HUES48 (cell line): Measurements from ENCODE around the gene HSPA1B.
"Not testable (repeated sequence)": the region's sequence is repeated elsewhere in the genome, so short reads cannot be mapped to it uniquely, and the experiment has no call there.

Experiments used
- H3K27ac ChIP-seq: one replicate; pipeline ENCODE4 v1.7.0; 2013; ENCODE audit warnings: low read depth, low read length, inconsistent platforms
- H3K27me3 ChIP-seq: 2 replicates; pipeline ENCODE4 v1.6.1; 2013; ENCODE audit warnings: mild to moderate bottlenecking, low read length; ENCODE audit not compliant: control insufficient read depth, insufficient read depth
- H3K36me3 ChIP-seq: 2 replicates; pipeline ENCODE4 v1.6.1; 2013; ENCODE audit warnings: low read length; ENCODE audit not compliant: control insufficient read depth, insufficient read depth
- H3K4me1 ChIP-seq: 2 replicates; pipeline ENCODE4 v1.6.1; 2013; ENCODE audit warnings: mild to moderate bottlenecking, low read length; ENCODE audit not compliant: control insufficient read depth, insufficient read depth
- H3K4me3 ChIP-seq: 2 replicates; pipeline ENCODE4 v1.5.1; 2013; ENCODE audit warnings: mild to moderate bottlenecking, low read depth, low read length
- H3K9ac ChIP-seq: 2 replicates; pipeline ENCODE4 v1.6.1; 2013; ENCODE audit warnings: mild to moderate bottlenecking, low read depth, low read length, moderate library complexity
- H3K9me3 ChIP-seq: 2 replicates; pipeline ENCODE4 v1.6.1; 2013; ENCODE audit warnings: low read length; ENCODE audit not compliant: control insufficient read depth, insufficient read depth

The HSPA1B gene

GRCh38 chr6:31847276-31847978 is 19.9 kb downstream of the HSPA1B start:
- Histone ChIP-seq H3K36me3 (no peaks in the 10 kb centered on the region), H3K9ac (no peak overlapping the region), H3K27ac (no peak overlapping the region), H3K9me3 (no peaks in the 10 kb centered on the region), H3K4me1 (no peaks in the 10 kb centered on the region), H3K4me3 (no peak overlapping the region), H3K27me3 (no peaks in the 10 kb centered on the region)

GRCh38 chr6:31850765-31851484 is 23.4 kb downstream of the HSPA1B start:
- peaks cover 5% of the 10 kb centered on the region; the same call in 1 of the 2 replicates for H3K9me3 ChIP-seq
- no peaks in the 10 kb centered on the region for H3K27me3 ChIP-seq
- H3K27ac ChIP-seq, result no peak overlapping the region
- H3K9ac ChIP-seq, result no peak overlapping the region
- no peaks in the 10 kb centered on the region for H3K4me1 ChIP-seq
- no peak overlapping the region for H3K4me3 ChIP-seq
- H3K36me3 ChIP-seq, result no peaks in the 10 kb centered on the region

DNA sequence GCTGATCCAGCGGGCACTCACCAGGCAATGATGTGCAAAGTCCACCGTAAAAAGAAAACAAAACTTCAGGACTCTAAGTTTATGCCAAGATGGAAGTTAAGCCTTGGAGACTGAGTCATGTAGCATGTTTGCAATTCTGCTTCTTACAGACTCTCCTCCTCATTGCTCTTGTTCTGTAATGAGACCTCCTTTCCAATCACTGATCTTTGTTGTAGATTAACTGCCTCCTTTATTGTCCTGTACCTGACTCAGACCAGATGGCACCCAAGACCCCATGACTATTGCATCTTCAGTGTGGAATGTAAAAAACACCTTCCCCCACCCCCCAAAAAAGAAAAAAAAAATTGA is 23.9 kb downstream of the HSPA1B start:
- Histone ChIP-seq H3K27ac (no peak overlapping the region), H3K9me3 (peaks cover 5% of the 10 kb centered on the region; the same call in 1 of the 2 replicates), H3K4me1 (no peaks in the 10 kb centered on the region), H3K9ac (no peak overlapping the region), H3K36me3 (no peaks in the 10 kb centered on the region), H3K27me3 (no peaks in the 10 kb centered on the region), H3K4me3 (no peak overlapping the region)

DNA sequence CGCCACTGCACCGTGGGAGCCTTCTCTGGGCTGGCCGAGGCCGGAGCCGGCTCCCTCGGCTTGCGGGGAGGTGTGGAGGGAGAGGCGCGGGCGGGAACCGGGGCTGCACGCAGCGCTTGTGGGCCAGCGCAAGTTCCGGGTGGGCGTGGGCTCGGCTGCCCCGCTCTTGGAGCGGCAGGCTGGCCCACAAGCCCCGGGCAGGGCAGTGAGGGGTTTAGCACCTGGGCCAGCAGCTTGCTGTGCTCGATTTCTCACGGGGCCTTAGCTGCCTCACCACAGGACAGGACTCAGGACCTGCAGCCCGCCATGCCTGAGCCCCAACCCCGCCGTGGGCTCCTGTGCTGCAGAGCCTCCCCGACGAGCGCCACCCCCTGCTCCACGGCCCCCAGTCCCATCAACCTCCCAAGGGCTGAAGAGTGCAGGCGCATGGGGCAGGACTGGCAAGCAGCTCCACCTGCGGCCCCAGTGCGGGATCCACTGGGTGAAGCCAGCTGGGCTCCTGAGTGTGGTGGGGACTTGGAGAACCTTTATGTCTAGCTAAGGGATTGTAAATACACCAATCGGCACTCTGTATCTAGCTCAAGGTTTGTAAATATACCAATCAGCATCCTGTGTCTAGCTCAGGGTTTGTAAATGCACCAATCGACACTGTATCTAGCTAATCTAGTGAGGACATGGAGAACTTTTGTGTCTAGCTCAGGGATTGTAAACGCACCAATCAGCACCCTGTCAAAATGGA is 24.6 kb downstream of the HSPA1B start:
- H3K36me3 ChIP-seq, H3K4me1 ChIP-seq, H3K4me3 ChIP-seq, H3K9ac ChIP-seq, H3K9me3 ChIP-seq, H3K27me3 ChIP-seq: not testable (repeated sequence)
- H3K27ac ChIP-seq, result peak overlapping the region; percentile 12

DNA sequence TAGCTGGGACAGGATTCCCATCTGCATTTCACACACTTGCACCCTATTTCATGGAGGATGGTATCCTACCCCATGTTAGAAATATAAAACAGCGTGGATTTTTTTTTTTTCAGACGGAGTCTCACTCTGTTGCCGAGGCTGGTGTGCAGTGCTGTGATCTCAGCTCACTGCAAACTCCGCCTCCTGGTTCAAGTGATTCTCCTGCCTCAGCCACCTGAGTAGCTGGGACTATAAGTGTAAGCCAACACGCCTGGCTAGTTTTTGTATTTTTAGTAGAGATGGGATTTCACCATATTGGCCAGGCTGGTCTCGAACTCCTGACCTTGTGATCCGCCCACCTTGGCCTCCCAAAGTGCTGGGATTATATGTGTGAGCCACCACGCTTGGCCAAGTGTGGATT is 30.2 kb downstream of the HSPA1B start:
- H3K27ac ChIP-seq, H3K4me3 ChIP-seq, H3K9ac ChIP-seq, H3K9me3 ChIP-seq, H3K4me1 ChIP-seq, H3K27me3 ChIP-seq: not testable (repeated sequence)
- H3K36me3 ChIP-seq, result peaks cover 26% of the 10 kb centered on the region

DNA sequence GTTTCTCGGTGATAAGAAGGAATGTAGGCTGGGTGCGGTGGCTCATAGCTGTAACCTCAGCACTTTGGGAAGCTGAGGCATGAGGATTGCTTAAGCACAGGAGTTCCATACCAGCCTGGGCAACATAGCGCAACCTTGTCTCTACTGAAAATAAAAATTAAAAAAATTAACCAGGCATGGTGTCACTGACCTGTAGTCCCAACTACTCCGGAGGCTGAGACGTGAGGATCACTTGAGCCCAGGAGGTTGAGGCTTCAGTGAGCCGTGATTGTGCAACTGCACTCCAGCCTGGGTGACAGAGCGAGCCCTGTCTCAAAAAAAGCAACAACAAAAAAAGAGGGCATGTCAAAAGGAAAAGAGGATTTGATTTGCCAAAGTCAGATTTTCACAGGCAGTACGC is 31.2 kb downstream of the HSPA1B start:
- Histone ChIP-seq H3K9ac (no peak overlapping the region), H3K36me3 (peaks cover 26% of the 10 kb centered on the region), H3K27ac (no peak overlapping the region), H3K4me1 (no peaks in the 10 kb centered on the region), H3K4me3 (no peak overlapping the region), H3K9me3 (no peaks in the 10 kb centered on the region), H3K27me3 (no peaks in the 10 kb centered on the region)

DNA sequence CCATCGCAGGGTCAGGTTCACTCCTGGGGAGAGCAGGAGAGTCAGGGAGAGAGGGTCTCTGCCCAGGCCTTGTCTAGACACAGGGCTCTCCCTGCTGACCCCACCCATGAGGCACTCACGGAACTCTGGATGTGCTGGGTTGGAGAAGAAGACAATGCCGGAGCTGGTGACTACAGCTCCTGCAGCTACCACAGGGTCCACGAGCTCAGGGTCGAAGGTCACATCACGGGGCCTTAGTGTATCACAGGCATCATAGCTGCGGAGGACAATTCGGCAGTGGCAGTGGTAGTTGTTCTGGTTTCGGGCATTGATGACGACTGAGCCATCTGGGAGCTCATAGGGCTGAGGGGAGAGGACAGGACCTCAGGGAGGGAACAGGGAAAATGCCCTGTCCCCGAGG is 32.4 kb downstream of the HSPA1B start:
- peaks cover 6% of the 10 kb centered on the region; the same call in 1 of the 2 replicates for H3K4me1 ChIP-seq
- no peak overlapping the region for H3K9ac ChIP-seq
- no peaks in the 10 kb centered on the region for H3K27me3 ChIP-seq
- no peak overlapping the region for H3K27ac ChIP-seq
- H3K4me3 ChIP-seq, result no peak overlapping the region
- no peaks in the 10 kb centered on the region for H3K9me3 ChIP-seq
- peaks cover 26% of the 10 kb centered on the region for H3K36me3 ChIP-seq

DNA sequence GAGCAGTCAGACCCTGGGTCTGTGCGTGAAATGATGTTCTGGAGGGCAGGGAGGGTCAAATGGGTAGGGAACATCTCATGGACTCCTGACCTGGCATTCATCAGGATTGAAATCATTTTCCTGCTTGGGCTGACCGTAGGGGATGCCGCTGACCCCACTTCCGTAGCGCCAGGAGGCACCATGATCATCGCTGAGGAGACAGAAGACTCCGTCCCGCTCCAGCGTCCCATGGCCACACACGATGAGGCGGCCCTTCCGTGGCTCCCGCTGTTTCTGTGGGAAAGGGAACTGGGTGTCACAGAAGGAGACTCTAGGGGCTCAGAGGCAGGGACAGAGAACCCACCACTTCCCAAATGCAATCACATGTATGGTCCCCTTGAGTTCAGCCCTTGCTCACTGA is 32.8 kb downstream of the HSPA1B start:
- Histone ChIP-seq H3K27me3 (no peaks in the 10 kb centered on the region), H3K36me3 (peaks cover 26% of the 10 kb centered on the region), H3K27ac (no peak overlapping the region), H3K9ac (no peak overlapping the region), H3K9me3 (no peaks in the 10 kb centered on the region), H3K4me3 (no peak overlapping the region), H3K4me1 (peaks cover 6% of the 10 kb centered on the region; the same call in 1 of the 2 replicates)

- peaks cover 6% of the 10 kb centered on the region; the same call in 1 of the 2 replicates for H3K4me1 ChIP-seq
- no peak overlapping the region for H3K9ac ChIP-seq
- H3K4me3 ChIP-seq, result no peak overlapping the region
Measured at GRCh38 chr6:31861150-31861549, 33.6 kb downstream of the HSPA1B start.

DNA sequence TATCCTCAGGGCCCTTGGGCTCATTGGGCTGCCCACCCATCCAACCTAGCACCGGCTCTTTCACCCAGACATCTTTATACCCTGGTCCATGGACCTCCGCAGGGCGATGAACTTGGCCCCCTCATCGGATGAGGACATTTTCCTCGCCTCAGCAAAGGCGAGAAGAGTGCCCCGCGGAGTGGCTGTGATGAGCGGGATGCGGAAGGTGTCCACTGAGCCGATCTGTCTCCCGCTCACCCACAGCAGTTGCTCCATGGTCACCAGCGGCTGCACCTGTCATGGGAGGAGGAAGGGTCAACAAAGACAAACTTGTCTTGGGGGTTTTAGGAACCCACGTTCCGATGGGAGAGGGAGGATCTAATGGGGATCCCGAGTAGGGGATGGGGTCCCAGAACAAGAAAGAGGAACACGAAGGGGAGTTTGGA is 34.4 kb downstream of the HSPA1B start:
- H3K9ac ChIP-seq, result 0 out of 2 replicates have a peak overlapping the region, but pooled peaks have one; percentile 14
- H3K27me3 ChIP-seq, result no peaks in the 10 kb centered on the region
- H3K4me3 ChIP-seq, result peak overlapping the region; percentile 89
- peaks cover 6% of the 10 kb centered on the region; the same call in 1 of the 2 replicates for H3K4me1 ChIP-seq
- H3K27ac ChIP-seq, result no peak overlapping the region
- H3K9me3 ChIP-seq, result no peaks in the 10 kb centered on the region
- peaks cover 26% of the 10 kb centered on the region for H3K36me3 ChIP-seq

More at GRCh38 chr6:31861150-31861549, 33.6 kb downstream of the HSPA1B start:
- no peaks in the 10 kb centered on the region for H3K27me3 ChIP-seq
- H3K9me3 ChIP-seq, result no peaks in the 10 kb centered on the region
- no peak overlapping the region for H3K27ac ChIP-seq
- H3K36me3 ChIP-seq, result peaks cover 26% of the 10 kb centered on the region
